ENCODE measurements around the gene ACCSL. TPM values are rescaled to one million over a fixed set of nuclear protein-coding genes. Genes with fewer than 3 reads are reported as not detected.

The ACCSL gene
- total and polyA plus RNA-seq, 9 donors, result 0.05 to 0.67 TPM; not detected in 7

DNA sequence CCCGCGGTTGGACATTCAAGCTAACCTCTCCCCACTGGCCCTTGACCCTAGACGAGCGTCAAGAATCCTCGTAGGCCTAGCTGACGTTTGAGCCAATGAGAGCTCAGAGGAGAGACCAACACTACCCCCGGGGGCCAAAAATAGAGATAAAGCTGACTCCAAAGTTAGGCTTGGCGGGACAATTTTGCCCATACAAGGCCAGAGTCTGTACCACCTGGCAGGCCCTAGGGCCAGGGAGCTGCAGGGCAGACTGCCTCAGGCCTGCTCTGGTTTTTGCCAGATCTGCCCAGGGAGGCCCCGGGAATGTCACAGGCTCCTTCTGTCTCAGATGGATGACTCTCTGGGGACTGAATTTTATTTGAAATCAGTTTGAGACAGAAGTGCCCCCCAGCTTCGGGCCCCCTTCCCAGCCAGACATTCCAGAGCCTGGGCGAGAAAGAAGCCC, 40.8 kb upstream of the ACCSL start:
- TF ChIP-seq POLR2A (IDR thresholded peaks at IDR 0.05) (no peak), EP300 (IDR thresholded peaks at IDR 0.05) (peak; percentile 29)
- TF ChIP-seq, protein P1, sequence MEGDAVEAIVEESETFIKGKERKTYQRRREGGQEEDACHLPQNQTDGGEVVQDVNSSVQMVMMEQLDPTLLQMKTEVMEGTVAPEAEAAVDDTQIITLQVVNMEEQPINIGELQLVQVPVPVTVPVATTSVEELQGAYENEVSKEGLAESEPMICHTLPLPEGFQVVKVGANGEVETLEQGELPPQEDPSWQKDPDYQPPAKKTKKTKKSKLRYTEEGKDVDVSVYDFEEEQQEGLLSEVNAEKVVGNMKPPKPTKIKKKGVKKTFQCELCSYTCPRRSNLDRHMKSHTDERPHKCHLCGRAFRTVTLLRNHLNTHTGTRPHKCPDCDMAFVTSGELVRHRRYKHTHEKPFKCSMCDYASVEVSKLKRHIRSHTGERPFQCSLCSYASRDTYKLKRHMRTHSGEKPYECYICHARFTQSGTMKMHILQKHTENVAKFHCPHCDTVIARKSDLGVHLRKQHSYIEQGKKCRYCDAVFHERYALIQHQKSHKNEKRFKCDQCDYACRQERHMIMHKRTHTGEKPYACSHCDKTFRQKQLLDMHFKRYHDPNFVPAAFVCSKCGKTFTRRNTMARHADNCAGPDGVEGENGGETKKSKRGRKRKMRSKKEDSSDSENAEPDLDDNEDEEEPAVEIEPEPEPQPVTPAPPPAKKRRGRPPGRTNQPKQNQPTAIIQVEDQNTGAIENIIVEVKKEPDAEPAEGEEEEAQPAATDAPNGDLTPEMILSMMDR (IDR thresholded peaks at IDR 0.05), result no peak
- Histone ChIP-seq H3K4me3 (no peak overlapping the region), H3K36me3 (no peaks in the 10 kb centered on the region), H3K9me3 (no peaks in the 10 kb centered on the region), H3K4me1 (ENCODE audit: insufficient read depth) (peaks cover 5% of the 10 kb centered on the region), H3K27ac (peak overlapping the region; percentile 62 to 74), H3K27me3 (no peaks in the 10 kb centered on the region)
- WGBS, 3 donors, result 41 to 67% (median 43%) methylated on average over 11 of the region's 11 CpGs
- intact Hi-C loops (cut with DNase I), result no loop called here
- peak; percentile 21 to 61 (median 48) for DNase-seq

DNA sequence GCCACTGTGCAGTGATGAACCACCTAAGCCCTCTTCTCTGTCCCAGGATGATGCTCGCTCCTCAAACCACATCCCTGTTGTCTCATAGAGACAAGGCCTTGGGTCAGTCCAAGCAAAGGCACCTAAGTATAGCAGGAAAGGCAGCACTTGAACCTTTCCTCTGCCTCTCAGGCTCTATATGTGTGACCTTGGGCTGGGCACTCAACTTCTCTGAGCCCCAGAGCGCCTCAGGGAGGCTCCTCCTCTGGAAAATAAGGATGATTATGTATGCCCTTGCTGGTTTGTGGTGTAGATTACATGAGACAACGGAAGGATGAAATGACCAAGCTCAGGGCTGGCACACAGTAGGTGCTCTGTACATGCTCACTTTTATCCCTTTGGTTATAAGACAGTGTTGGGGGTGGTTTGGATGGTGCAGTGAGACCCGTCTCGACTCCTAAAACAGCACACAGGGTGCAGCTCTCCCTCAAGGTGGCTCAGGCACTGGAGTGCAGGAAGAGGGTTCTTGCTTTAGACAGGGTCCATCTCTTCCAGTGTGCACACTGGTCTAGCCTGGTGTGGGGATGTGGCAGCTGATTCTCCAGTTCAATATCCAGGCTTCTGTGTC, 40.2 kb upstream of the ACCSL start:
- Histone ChIP-seq H3K36me3 (no peaks in the 10 kb centered on the region), H3K4me3 (no peak overlapping the region), H3K27ac (peak overlapping the region in 1 of 2 donors; percentile 74), H3K9me3 (no peaks in the 10 kb centered on the region), H3K4me1 (ENCODE audit: insufficient read depth) (peaks cover 5% of the 10 kb centered on the region), H3K27me3 (no peaks in the 10 kb centered on the region)
- WGBS, 3 donors, result 93 to 99% (median 95%) methylated on average over 5 of the region's 5 CpGs
- TF ChIP-seq EP300 (IDR thresholded peaks at IDR 0.05), result no peak
- intact Hi-C loops (cut with DNase I), result no loop called here
- peak in 3 of 5 donors; percentile 4 to 9 (median 8) for DNase-seq

DNA sequence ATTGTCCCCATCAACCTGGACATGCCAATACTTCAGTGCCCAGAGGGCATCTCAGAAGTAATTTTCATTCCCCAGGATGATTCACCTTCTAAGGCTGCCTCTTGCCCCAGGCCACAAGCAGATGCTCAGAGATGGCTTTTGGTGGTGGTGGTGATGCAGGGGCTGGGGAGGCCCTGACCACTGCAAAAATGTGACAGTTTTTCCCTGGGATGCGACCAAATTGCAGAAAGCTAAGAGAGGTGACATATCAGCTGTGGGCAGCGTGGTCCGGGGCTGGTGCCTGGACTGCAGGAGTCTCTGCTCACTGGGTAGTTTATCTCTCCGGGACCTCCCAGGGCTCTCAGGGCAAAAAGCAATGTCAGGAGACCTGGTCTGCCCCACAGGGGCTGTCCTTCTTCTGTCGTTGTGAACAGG, 39.7 kb upstream of the ACCSL start:
- TF ChIP-seq POLR2A (IDR thresholded peaks at IDR 0.05) (no peak), EP300 (IDR thresholded peaks at IDR 0.05) (no peak)
- TF ChIP-seq, protein P1 (IDR thresholded peaks at IDR 0.05), result no peak
- DNase-seq, result peak in 4 of 5 donors; percentile 2 to 12 (median 6)
- peak overlapping the region in 1 of 2 donors; percentile 74 for H3K27ac ChIP-seq

DNA sequence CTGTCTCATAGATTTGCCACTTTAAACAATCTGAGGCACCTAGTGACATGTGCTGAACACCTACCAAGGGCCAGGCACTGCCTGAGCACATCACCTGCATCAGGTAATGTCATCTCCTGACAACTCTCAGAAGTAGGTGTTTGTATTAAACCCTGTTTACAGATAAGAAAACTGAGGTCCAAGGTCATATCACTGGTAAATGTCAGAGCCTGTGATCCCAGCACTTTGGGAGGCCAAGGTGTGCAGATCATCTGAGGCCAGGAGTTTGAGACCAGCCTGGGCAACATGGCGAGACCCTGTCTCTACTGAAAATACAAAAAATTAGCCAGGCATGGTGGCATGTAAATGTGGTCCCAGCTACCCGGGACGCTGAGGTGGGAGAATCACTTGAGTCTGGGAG, 39.1 kb upstream of the ACCSL start:
- TF ChIP-seq POLR2A (IDR thresholded peaks at IDR 0.05) (no peak), EP300 (IDR thresholded peaks at IDR 0.05) (no peak)
- TF ChIP-seq, protein P1 (IDR thresholded peaks at IDR 0.05), result no peak
- Histone ChIP-seq H3K9me3 (no peaks in the 10 kb centered on the region), H3K36me3 (no peaks in the 10 kb centered on the region), H3K4me3 (no peak overlapping the region), H3K27me3 (no peaks in the 10 kb centered on the region), H3K4me1 (ENCODE audit: insufficient read depth) (peaks cover 4% of the 10 kb centered on the region), H3K27ac (no peak overlapping the region)
- peak in 2 of 5 donors; percentile 5 to 7 for DNase-seq
- intact Hi-C loops (cut with DNase I), result no loop called here
- 86 to 92% (median 90%) methylated on average over 3 of the region's 3 CpGs for WGBS, 3 donors

More for the DNA sequence above, 39.7 kb upstream of the ACCSL start:
- 73 to 90% (median 80%) methylated on average over 5 of the region's 5 CpGs for WGBS, 3 donors
- Histone ChIP-seq H3K4me3 (no peak overlapping the region), H3K27me3 (no peaks in the 10 kb centered on the region), H3K36me3 (no peaks in the 10 kb centered on the region), H3K9me3 (no peaks in the 10 kb centered on the region), H3K4me1 (ENCODE audit: insufficient read depth) (peaks cover 5% of the 10 kb centered on the region)
- intact Hi-C loops (cut with DNase I), result no loop called here

DNA sequence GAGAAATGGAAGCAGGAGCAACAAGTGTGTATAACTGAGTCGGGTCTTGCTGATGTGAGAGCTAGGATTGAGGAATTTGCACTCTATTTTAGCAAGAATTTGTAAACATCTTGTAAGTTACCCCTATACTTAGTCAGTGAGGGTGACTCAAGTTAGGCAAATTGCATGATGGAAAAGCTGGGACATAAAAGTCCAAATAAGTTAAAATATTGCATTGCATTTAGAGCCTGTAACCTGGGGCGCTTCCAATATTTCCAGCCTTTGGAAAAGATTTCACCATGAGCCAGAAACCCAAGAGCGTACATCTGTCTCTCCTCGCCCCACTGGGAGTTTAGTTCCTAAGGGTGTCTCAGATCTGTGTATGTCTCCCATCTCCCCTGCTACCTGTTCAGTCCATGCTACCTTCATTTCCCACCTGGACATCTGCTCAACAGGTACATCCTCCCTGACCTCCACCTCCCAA, 37.0 kb upstream of the ACCSL start:
- no peaks in the 10 kb centered on the region for H3K9me3 ChIP-seq
- 76 to 82% (median 77%) methylated on average over 4 of the region's 4 CpGs for WGBS, 3 donors
- H3K4me1 ChIP-seq (ENCODE audit: insufficient read depth), result peaks cover 5% of the 10 kb centered on the region
- no peaks in the 10 kb centered on the region for H3K36me3 ChIP-seq
- TF ChIP-seq POLR2A (IDR thresholded peaks at IDR 0.05) (no peak), EP300 (IDR thresholded peaks at IDR 0.05) (no peak)
- TF ChIP-seq, protein P1 (IDR thresholded peaks at IDR 0.05), result no peak
- no peak overlapping the region for H3K27ac ChIP-seq
- no peaks in the 10 kb centered on the region for H3K27me3 ChIP-seq
- intact Hi-C loops (cut with DNase I), result loop anchor here in 1 of 4 donors (5.0 kb wide), 1 partner anchor 1536 kb away; no protein-coding TSS in a partner anchor
- no peak overlapping the region for H3K4me3 ChIP-seq
- DNase-seq, result peak in 2 of 5 donors; percentile 7 to 8
